ENCODE results near the gene SSH2.

GRCh38 chr17:29782917-29783316 lies 147.1 kb downstream of the SSH2 start:
- no peak for TF ChIP-seq POLR2AphosphoS5 (IDR thresholded peaks at IDR 0.05; ENCODE audit: borderline replicate concordance, low read depth, low read length)
- TF ChIP-seq EZH2 (IDR thresholded peaks at IDR 0.05) = no peak
- no peak for TF ChIP-seq FOXP2 (optimal IDR thresholded peaks at IDR 0.05; ENCODE audit: control extremely low read depth, extremely low read length, insufficient read depth)
